ENCODE results near the gene HSPBAP1.
"Not testable (repeated sequence)": the region's sequence is repeated elsewhere in the genome, so short reads cannot be mapped to it uniquely, and the experiment has no call there.

HSPBAP1 gene

GRCh38 chr3:122730240-122730639, 63.4 kb downstream of the HSPBAP1 start:
- no peak for DNase-seq

DNA sequence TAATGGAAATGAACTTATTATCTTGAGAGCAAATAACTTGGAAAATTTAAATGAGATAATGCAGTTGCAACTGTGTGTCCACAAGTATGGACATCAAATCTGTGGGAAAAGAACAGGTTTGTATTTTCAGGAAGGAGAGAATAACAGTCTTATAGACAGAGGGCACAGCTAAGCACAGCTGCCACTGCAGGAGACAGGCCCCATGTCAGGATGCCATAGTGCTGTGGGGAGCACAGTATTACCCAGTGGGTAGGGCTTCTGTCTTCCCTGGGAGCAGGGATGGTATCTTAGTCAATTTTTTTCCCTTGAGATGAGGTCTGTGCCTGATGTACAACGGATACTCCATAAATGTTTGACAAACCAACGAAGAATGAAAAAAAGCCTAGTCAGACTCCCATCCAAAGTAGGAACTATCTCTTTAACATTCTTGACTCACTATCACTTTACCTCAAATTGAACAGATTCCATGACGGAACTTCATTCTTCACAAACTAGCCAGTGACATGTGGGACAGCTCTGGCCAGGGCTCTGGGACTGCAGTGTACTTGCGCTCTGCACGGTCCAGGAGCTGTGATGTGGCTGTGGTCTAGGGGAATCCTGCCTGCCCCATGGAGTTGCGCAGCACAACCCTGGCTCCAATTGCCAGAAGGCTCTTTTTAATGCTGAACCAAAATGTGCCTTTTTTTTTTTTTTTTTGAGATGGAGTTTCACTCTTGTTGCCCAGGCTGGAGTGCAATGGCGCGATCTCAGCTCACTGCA, 64.7 kb downstream of the HSPBAP1 start:
- no peak for DNase-seq

DNA sequence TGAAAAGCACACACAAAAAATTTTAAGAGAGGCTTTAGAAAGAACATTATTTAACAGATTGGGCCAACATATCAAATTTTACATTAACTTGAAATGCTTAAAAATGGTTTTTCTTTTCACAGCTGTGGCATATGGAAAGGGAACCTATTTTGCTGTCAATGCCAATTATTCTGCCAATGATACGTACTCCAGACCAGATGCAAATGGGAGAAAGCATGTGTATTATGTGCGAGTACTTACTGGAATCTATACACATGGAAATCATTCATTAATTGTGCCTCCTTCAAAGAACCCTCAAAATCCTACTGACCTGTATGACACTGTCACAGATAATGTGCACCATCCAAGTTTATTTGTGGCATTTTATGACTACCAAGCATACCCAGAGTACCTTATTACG, 65.4 kb downstream of the HSPBAP1 start:
- DNase-seq, result no peak

- no peak for DNase-seq
These were observed 65.9 kb downstream of the HSPBAP1 start for GRCh38 chr3:122727766-122728165.

DNA sequence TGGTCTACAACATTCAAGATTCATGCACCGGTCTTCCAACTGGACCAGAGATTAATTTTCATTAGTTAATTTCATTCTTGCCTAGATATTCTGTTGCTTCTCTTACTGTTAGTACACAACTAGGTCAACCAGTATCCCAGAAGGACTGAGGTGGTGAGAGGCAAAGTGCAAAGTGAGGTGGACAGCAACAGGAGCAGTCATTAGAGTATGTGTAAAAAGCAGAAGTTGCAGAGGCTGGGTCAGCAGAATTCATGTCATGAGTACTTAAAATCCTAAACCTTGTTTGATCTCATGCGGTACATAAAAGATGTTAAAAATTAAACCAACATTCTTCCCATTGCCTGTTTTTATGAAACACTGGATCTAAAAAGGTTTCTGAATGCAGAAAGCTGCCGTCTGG, 66.3 kb downstream of the HSPBAP1 start:
- DNase-seq, result no peak

DNA sequence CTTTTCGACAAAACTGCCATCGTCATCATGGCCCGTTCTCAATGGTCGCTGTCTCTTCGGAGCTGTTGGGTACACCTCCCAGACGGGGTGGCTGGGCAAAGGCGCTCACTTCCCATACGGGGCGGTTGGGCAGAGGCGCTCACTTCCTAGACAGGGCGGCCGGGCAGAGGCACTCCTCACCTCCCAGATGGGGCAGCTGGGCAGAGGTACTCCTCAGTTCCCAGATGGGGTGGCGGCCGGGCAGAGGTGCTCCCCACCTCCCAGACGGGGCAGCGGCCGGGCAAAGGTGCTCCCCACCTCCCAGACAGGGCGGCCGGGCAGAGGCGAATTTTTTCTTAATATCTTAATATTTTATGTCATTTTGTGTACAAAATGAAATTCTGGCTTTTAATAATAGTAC, 68.5 kb downstream of the HSPBAP1 start:
- no peak for DNase-seq

DNA sequence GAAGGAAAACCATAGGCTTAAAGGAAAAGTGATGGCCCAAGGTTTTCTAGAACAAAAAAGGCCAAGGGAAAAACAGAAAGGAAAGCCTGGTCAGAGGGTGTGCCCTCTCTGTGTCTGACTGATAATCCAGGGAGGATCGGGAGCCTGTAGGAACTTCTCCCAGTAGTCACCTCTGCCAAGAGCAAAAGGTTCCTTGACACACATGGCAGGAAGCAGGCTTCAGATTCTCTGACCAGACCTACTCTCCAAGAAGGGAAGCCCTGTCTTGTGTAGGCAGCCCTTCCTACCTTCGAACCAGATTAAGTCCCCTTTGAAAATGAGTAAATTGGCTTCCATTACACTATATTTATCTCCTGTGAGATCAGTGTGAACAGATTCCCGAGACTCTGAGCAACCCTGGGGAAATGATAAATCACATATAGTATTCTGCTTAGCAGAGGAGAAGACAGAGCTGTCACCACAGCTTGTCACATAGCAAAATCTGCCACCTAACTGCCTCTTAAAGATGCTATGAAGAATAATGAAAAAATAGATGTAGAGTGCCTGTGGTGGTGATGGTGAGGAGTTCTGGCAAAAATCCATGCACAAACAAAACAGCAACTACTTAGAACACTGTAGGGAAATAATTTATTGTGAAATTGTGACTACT, 74.2 kb downstream of the HSPBAP1 start:
- DNase-seq, result no peak

GRCh38 chr3:122716667-122717066, 77.0 kb downstream of the HSPBAP1 start:
- no peak for DNase-seq

DNA sequence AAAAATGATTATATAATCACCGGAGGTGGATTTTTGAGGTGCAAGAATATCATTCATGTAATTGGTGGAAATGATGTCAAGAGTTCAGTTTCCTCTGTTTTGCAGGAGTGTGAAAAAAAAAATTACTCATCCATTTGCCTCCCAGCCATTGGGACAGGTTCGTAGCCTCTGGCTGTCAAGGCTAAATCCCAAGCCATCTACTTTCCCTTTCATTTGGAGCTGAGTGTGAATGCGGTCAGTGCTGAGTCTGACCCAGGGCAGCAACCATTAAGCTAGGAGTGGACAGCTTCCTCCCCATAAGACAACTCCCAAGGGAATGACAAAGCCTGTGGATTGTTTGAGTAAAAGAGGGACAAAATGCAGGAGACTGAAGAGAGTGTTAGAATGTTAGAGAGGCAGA, 79.4 kb downstream of the HSPBAP1 start:
- DNase-seq, result no peak

- DNase-seq, result not testable (repeated sequence)
These were observed 82.9 kb downstream of the HSPBAP1 start for GRCh38 chr3:122710616-122711251.

DNA sequence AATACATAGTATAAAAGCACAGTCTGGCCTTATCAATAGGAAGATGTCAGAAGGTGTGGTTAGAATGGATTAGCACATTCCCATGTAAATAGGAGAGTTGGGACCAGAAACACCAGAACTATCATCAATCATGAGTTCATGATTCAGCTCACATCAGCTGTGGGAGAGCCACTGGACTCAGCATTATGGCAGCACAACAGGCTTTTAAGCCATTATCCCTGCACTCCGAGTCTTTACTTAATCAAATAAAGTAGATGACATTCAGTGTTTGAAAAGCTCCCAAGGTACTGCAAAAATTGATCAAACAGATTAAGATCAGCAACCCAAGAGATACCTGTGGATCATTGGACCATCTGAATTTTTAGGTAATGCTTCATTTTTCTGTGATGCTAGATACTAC, 88.3 kb downstream of the HSPBAP1 start:
- no peak for DNase-seq

GRCh38 chr3:122700193-122700592, 93.4 kb downstream of the HSPBAP1 start:
- DNase-seq, result no peak

- DNase-seq, result no peak
These were observed 95.5 kb downstream of the HSPBAP1 start for GRCh38 chr3:122697952-122698620.

GRCh38 chr3:122695927-122696561, 97.6 kb downstream of the HSPBAP1 start:
- DNase-seq, result no peak

DNA sequence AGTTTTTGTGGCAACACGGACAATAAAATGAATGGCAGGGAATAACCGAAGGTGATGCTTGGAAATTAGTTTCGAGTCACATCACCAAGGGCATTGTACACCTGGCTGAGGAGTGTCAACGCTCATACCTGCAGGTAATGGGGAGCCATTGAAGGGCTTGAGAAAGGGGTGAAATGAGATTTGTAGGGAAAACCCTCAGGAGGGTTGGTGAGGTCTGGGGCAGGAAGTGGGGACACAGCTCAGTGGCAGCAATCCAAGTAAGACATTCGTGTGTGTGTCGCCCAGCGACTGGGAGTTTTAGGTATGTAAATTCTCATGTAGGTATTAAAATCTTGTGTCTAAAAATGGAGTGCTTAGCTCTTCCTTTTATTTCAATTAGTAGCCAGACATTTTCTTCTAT, 98.7 kb downstream of the HSPBAP1 start:
- DNase-seq, result no peak

- DNase-seq, result no peak
These were observed 101.0 kb downstream of the HSPBAP1 start for GRCh38 chr3:122692674-122693073.

DNA sequence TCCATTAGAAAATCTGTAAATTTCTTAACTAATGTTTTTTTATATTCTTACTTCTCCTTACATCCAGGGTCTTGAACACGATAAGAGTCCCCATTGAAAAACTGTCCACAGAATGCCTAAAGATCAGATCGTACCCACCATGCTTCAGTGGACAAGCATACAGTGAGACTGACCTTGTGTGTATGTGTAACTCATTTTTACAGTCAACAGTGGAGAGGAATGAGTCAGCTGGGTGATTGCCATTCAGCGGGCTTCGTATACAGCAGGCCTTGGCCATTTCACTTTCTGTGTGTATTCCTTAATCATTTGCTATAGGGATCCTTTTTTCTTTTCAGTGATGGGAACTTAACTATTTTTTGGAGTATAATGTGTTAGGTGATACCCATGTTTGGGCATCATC, 102.4 kb downstream of the HSPBAP1 start:
- DNase-seq, result no peak

DNA sequence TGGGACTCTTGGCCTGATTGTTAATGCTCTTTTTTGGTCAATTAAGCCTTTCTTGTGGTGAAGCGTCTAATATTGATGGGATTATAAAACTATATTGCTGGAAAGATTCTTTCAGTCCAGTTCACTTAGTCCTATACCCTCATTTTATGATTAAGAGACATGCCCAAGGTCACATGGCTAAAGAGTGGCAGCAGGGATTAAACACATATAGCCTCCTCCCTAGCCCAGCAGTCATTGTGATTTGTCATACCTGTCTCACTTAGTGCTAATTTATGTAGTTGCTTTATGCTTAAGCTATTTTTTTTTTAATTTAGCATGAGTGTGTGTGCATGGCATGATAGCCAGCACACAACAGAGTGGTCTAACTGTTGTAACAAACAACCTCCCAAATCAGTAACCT, 103.5 kb downstream of the HSPBAP1 start:
- no peak for DNase-seq
